Neural cell (in vitro differentiated cells): ENCODE measurements around the gene POLN.

ENCODE experiments used
- EZH2 ChIP-seq: fragments of 200-600, 300-800 bp; shearing (Covaris generic), sonication (generic); IDR thresholded peaks from 2 replicates; pipeline ENCODE4 v1.6.1; 2014; ENCODE audit warnings: antibody characterized with exemption, low read length, borderline replicate concordance, mild to moderate bottlenecking; ENCODE audit not compliant: insufficient read depth, poor library complexity, severe bottlenecking
- POLR2AphosphoS5 ChIP-seq: IDR thresholded peaks from 2 replicates; pipeline ENCODE4 v1.6.1; 2012
- TAF1 ChIP-seq: IDR thresholded peaks from 2 replicates; pipeline ENCODE4 v1.6.1; 2012; ENCODE audit warnings: low read depth

- TF ChIP-seq EZH2: no peak
- TF ChIP-seq TAF1: no peak
- TF ChIP-seq POLR2AphosphoS5: no peak
Measured at GRCh38 chr4:2096073-2096609, 145.8 kb downstream of the POLN start.
